ENCODE results near the gene KRTAP12-3.

DNA sequence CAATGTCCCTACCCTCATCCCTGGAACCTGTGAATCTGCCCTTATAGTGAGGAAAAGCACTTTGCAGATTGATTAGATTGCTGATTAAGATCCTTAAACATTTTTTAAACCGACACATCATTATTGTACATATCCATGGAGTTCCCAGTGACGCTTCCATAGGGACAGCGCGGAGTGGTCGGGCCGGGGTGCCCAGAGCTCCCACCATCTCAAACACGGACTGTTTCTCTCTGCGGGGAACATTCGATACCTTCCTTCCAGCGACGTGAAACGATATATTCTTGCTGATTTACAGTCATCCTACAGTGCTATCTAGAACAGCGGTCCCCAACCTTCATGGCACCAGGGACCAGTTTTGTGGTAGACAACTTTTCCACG lies 43.3 kb downstream of the KRTAP12-3 start:
- TF ChIP-seq ZNF274 (IDR thresholded peaks at IDR 0.05; ENCODE audit: low read depth, low read length): no peak
- no peak for TF ChIP-seq YY1 (IDR thresholded peaks at IDR 0.05; ENCODE audit: insufficient read depth, insufficient read length)
- TF ChIP-seq SUZ12 (IDR thresholded peaks at IDR 0.05; ENCODE audit: extremely low read depth, insufficient read depth, insufficient read length): no peak

All from NT2/D1 (cell line).